Fibroblast of lung (primary cell): ENCODE measurements around the gene SP5. TPM values are rescaled to one million over a fixed set of nuclear protein-coding genes. Genes with fewer than 3 reads are reported as not detected.

Experiments
- DNase-seq, 2 donors: peaks; one replicate each; pipeline versions ENCODE4 v3.0.0 to v3.0.0-alpha.2; 2010; ENCODE audit warnings: low read depth in 2 of 2
- H2AFZ ChIP-seq: 2 replicates; pipeline ENCODE4 v1.5.1; 2012; ENCODE audit warnings: low read length, control low read depth, inconsistent platforms
- H3K27ac ChIP-seq: 2 replicates; pipeline ENCODE4 v1.5.1; 2011; ENCODE audit warnings: low read length, control low read depth; ENCODE audit not compliant: insufficient read depth
- H3K27me3 ChIP-seq: 2 replicates; pipeline ENCODE4 v1.5.1; 2011; ENCODE audit warnings: mild to moderate bottlenecking, low read length; ENCODE audit not compliant: control insufficient read depth, insufficient read depth
- H3K36me3 ChIP-seq: 2 replicates; pipeline ENCODE4 v1.5.1; 2011; ENCODE audit warnings: low read length; ENCODE audit not compliant: control insufficient read depth, insufficient read depth
- H3K4me1 ChIP-seq: 2 replicates; pipeline ENCODE4 v1.5.1; 2011; ENCODE audit warnings: low read length; ENCODE audit not compliant: control insufficient read depth, insufficient read depth; ENCODE audit errors: extremely low read depth
- H3K4me2 ChIP-seq: 2 replicates; pipeline ENCODE4 v1.5.1; 2011; ENCODE audit warnings: low read length, control low read depth; ENCODE audit not compliant: insufficient read depth; ENCODE audit errors: extremely low read depth
- H3K4me3 ChIP-seq, 4 experiments: fragments of 200-600 bp in 1 of 4; sonication (generic) in 1 of 4; replicated peaks in 1 of 4; 2 replicates each; pipeline ENCODE4 v1.5.1; 2011 to 2016; ENCODE audit warnings: low read length in 4 of 4, low read depth in 3 of 4, mild to moderate bottlenecking in 3 of 4, control low read depth in 2 of 4, inconsistent platforms in 1 of 4, mixed read lengths in 1 of 4; ENCODE audit not compliant: insufficient read depth in 1 of 4; ENCODE audit errors: control extremely low read depth in 1 of 4
- H3K79me2 ChIP-seq: 2 replicates; pipeline ENCODE4 v1.5.1; 2012; ENCODE audit warnings: mild to moderate bottlenecking, low read length, inconsistent platforms; ENCODE audit not compliant: control insufficient read depth, insufficient read depth
- H3K9ac ChIP-seq: 2 replicates; pipeline ENCODE4 v1.5.1; 2011; ENCODE audit warnings: mild to moderate bottlenecking, low read length, control low read depth; ENCODE audit not compliant: insufficient read depth
- H3K9me3 ChIP-seq: 2 replicates; pipeline ENCODE4 v1.5.1; 2012; ENCODE audit warnings: low read depth, low read length; ENCODE audit not compliant: control insufficient read depth, insufficient read depth
- H4K20me1 ChIP-seq: 2 replicates; pipeline ENCODE4 v1.5.1; 2011; ENCODE audit warnings: low read length; ENCODE audit not compliant: control insufficient read depth, insufficient read depth; ENCODE audit errors: extremely low read depth
- EZH2 ChIP-seq: IDR thresholded peaks from 2 replicates; pipeline ENCODE4 v1.5.1; 2012; ENCODE audit warnings: low read length, control low read depth, mild to moderate bottlenecking; ENCODE audit errors: missing control alignments
- polyA plus RNA-seq, 2 donors: library from polyadenylated mRNA; depleted of rRNA in 1 of 2; stranded (reverse) in 1 of 2; unstranded in 1 of 2; fragments of >200 nt; gene quantifications; 2 replicates each; pipeline ENCODE4 v1.2.1, GENCODE V29; 2011 to 2012; ENCODE audit warnings: missing spikeins in 1 of 2
- total RNA-seq: library from RNA; depleted of rRNA; stranded (reverse); fragments of >200 nt; gene quantifications from 2 replicates; pipeline ENCODE4 v1.2.1, GENCODE V29; 2014
- TF ChIP-seq, protein P1 (sequence below), 2 donors: IDR thresholded peaks in 1 of 2; conservative IDR thresholded peaks in 1 of 2; 1 replicate in 1 of 2; 2 replicates in 1 of 2; pipeline ENCODE4 v1.5.1; 2011 to 2012; ENCODE audit warnings: low read length in 2 of 2, control low read depth in 1 of 2, inconsistent platforms in 1 of 2, low read depth in 1 of 2, mild to moderate bottlenecking in 1 of 2

The SP5 gene
- total and polyA plus RNA-seq, 2 donors (not counting 1 experiment from before 2014, with no cell fraction given), result under 0.01 TPM; not detected in 1

DNA sequence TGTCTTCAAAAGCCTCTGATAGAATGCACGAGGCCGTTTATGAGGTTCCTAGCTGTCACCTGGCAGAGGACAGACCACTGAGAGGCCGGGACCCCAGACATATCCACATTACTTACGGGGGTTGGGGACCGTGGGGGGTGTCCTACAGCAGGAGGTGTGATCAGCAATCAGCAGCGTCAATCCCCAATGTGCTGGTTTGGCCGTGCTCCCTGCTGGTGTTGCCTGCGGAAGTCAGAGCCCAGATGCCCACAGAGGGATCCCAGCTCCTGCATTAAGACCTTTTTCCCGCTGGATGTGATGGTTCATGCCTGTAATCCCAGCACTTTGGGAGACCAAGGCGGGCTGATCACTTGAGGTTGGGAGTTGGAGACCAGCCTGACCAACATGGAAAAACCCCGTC lies 20.8 kb upstream of the SP5 start:
- no peaks in the 10 kb centered on the region for H3K36me3 ChIP-seq
- H3K4me1 ChIP-seq, result no peaks in the 10 kb centered on the region
- no peak overlapping the region for H3K4me2 ChIP-seq
- TF ChIP-seq, protein P1, sequence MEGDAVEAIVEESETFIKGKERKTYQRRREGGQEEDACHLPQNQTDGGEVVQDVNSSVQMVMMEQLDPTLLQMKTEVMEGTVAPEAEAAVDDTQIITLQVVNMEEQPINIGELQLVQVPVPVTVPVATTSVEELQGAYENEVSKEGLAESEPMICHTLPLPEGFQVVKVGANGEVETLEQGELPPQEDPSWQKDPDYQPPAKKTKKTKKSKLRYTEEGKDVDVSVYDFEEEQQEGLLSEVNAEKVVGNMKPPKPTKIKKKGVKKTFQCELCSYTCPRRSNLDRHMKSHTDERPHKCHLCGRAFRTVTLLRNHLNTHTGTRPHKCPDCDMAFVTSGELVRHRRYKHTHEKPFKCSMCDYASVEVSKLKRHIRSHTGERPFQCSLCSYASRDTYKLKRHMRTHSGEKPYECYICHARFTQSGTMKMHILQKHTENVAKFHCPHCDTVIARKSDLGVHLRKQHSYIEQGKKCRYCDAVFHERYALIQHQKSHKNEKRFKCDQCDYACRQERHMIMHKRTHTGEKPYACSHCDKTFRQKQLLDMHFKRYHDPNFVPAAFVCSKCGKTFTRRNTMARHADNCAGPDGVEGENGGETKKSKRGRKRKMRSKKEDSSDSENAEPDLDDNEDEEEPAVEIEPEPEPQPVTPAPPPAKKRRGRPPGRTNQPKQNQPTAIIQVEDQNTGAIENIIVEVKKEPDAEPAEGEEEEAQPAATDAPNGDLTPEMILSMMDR (conservative IDR thresholded peaks at IDR 0.05 in 1 of 2, IDR thresholded peaks at IDR 0.05 in 1 of 2; ENCODE audit: low read depth in 1 of 2, low read length in 2 of 2), result no peak
- no peak for TF ChIP-seq EZH2
- no peaks in the 10 kb centered on the region for H3K79me2 ChIP-seq
- H4K20me1 ChIP-seq, result no peaks in the 10 kb centered on the region
- H3K27ac ChIP-seq, result no peak overlapping the region
- H3K27me3 ChIP-seq, result no peaks in the 10 kb centered on the region
- no peak overlapping the region for H3K4me3 ChIP-seq
- H3K9ac ChIP-seq, result no peak overlapping the region
- no peaks in the 10 kb centered on the region for H3K9me3 ChIP-seq
- DNase-seq, result no peak
- H2AFZ ChIP-seq, result no peak overlapping the region

DNA sequence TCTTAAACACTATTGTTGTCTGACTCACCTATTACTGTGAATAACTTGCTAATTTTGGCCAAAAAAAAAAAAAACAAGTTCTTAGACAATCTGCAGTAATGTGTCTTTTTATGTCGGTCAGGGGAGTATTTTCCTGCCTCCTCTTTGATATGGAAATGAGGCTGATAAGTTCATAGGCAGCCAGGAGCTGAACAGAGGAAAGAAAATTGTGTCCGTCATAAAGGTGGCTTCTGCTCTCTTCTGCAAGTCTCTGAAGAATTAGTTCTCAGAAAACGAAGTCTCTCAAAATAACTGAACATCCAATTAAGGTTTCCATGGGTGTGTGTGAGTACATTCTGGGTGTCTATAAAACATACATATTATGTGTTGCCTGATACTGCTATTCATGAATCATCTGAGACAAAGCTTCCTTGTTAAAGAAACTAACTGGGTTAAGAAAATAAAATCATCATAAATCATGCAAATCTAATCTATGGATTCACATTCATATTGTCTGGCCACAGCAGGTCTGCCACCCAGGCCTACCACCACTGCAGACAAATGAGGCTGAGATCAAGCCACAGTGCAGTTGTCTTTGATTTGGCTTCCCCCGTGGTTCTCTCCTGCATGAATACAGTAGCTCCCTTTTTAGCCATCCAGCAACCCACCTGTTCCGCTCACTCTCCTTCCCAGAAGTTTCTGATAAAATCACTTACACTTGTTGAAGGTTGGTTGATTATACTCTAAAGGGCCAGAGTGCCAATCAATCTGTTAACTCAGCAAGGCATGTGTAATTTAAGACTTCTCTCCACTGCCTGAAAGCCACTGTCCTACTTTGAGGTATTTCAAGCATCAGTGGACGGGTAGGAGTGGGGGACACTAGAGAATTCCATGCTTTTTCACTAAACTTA lies 19.4 kb upstream of the SP5 start:
- Histone ChIP-seq H3K9ac (no peak overlapping the region), H4K20me1 (no peaks in the 10 kb centered on the region), H3K4me1 (no peaks in the 10 kb centered on the region), H3K36me3 (no peaks in the 10 kb centered on the region), H3K4me3 (no peak overlapping the region), H3K27ac (no peak overlapping the region), H3K79me2 (no peaks in the 10 kb centered on the region), H3K4me2 (no peak overlapping the region), H3K27me3 (no peaks in the 10 kb centered on the region), H3K9me3 (no peaks in the 10 kb centered on the region), H2AFZ (no peak overlapping the region)
- TF ChIP-seq, protein P1 (conservative IDR thresholded peaks at IDR 0.05 in 1 of 2, IDR thresholded peaks at IDR 0.05 in 1 of 2; ENCODE audit: low read depth in 1 of 2, low read length in 2 of 2), result no peak
- TF ChIP-seq EZH2, result no peak
- DNase-seq, result no peak

DNA sequence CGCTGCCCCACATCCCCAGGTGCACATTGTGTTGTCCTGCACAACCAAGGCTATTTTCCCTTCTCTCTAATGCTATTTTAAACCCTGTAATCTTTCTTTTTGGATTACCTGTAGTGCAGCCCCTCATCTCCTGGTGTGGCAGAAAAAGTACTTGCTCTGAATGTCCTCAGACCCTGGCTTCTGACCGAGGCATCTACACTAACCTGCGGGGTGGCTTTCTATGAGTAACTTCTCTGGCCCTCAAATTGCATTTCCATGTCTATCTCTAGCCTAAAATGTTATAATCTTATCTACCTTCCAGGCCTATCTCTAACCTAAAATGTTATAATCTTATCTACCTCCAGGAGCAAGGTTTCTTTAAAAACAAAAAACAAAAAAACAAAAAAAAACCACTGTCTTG lies 18.2 kb upstream of the SP5 start:
- Histone ChIP-seq H3K9me3 (no peaks in the 10 kb centered on the region), H3K36me3 (no peaks in the 10 kb centered on the region), H4K20me1 (no peaks in the 10 kb centered on the region), H3K4me3 (no peak overlapping the region), H3K27me3 (no peaks in the 10 kb centered on the region), H3K9ac (no peak overlapping the region), H2AFZ (no peak overlapping the region), H3K4me2 (no peak overlapping the region), H3K4me1 (no peaks in the 10 kb centered on the region), H3K27ac (no peak overlapping the region), H3K79me2 (no peaks in the 10 kb centered on the region)
- DNase-seq, result no peak
- TF ChIP-seq EZH2, result no peak
- TF ChIP-seq, protein P1 (conservative IDR thresholded peaks at IDR 0.05 in 1 of 2, IDR thresholded peaks at IDR 0.05 in 1 of 2; ENCODE audit: low read depth in 1 of 2, low read length in 2 of 2), result no peak
